ENCODE data around the gene MAP2. TPM values are rescaled to one million over a fixed set of nuclear protein-coding genes. Genes with fewer than 3 reads are reported as not detected.

The MAP2 gene
- total and polyA plus RNA-seq, 10 of the 15 experiments (the other 5 are each of a cell fraction or from before 2014, with no cell fraction given) = 0.01 TPM; not detected in 9

GRCh38 chr2:209395652-209396051, 28.2 kb upstream of the MAP2 start:
- H3K9ac ChIP-seq (ENCODE audit: control insufficient read depth, insufficient read depth, low read length) = no peak overlapping the region
- POLR2A ChIA-PET = no interaction called here
- no peak overlapping the region for H3K4me3 ChIP-seq
- no peaks in the 10 kb centered on the region for H3K36me3 ChIP-seq (ENCODE audit: control insufficient read depth in 2 of 2, insufficient read depth in 2 of 2, low read length in 1 of 2)
- intact Hi-C loops (cut with micrococcal nuclease; ENCODE audit: unreplicated experiment) = no loop called here
- H3K4me1 ChIP-seq (ENCODE audit: control insufficient read depth, insufficient read depth, low read length) = no peaks in the 10 kb centered on the region
- SMC1A ChIA-PET (ENCODE audit: uncharacterized antibody, unreplicated experiment) = no interaction called here
- no peak for FAIRE-seq
- in situ Hi-C loops (cut with MboI) = no loop called here
- CTCF ChIA-PET = no interaction called here
- TF ChIP-seq PAX5 (IDR thresholded peaks at IDR 0.05; ENCODE audit: borderline replicate concordance, low read depth, low read length) (no peak), TCF12 (IDR thresholded peaks at IDR 0.05; ENCODE audit: low read depth, low read length) (no peak), KAT2A (conservative IDR thresholded peaks at IDR 0.05; ENCODE audit: control insufficient read depth, low read depth, low read length) (no peak), STAT3 (IDR thresholded peaks at IDR 0.05; ENCODE audit: low read depth, low read length) (no peak), EGR1 (IDR thresholded peaks at IDR 0.05; ENCODE audit: borderline replicate concordance in 1 of 2, low read depth in 2 of 2, low read length in 2 of 2) (no peak), SUPT20H (IDR thresholded peaks at IDR 0.05; ENCODE audit: borderline replicate concordance, control insufficient read depth, low read depth, low read length) (no peak), KLF5 (IDR thresholded peaks at IDR 0.05; ENCODE audit: partially characterized antibody) (no peak)
- no peak for DNase-seq (ENCODE audit: low read depth, low spot score)
- H3K27me3 ChIP-seq (replicated peaks in 1 of 2; ENCODE audit: control insufficient read depth in 2 of 2, insufficient read depth in 2 of 2, low read length in 1 of 2) = no peaks in the 10 kb centered on the region; a peak in 1 of 4 replicates
- RAD21 ChIA-PET (ENCODE audit: unreplicated experiment) = no interaction called here
- BruUV-seq (replicated peaks) = no TSS peak
- H2AFZ ChIP-seq (ENCODE audit: control insufficient read depth, low read depth, low read length) = no peak overlapping the region
- no peaks in the 10 kb centered on the region for H3K9me3 ChIP-seq (replicated peaks; ENCODE audit: control insufficient read depth, insufficient read depth, low read length)
- H4K20me1 ChIP-seq (ENCODE audit: control insufficient read depth, insufficient read depth) = no peaks in the 10 kb centered on the region
- no peak overlapping the region for H3K27ac ChIP-seq (ENCODE audit: control insufficient read depth, insufficient read depth)
- no peaks in the 10 kb centered on the region for H3K79me2 ChIP-seq (ENCODE audit: control insufficient read depth, insufficient read depth, low read length)
- no peak for ATAC-seq
- no peak overlapping the region for H3K4me2 ChIP-seq (ENCODE audit: control insufficient read depth, insufficient read depth)

GRCh38 chr2:209398463-209398862, 25.4 kb upstream of the MAP2 start:
- DNase-seq (ENCODE audit: low read depth, low spot score) = no peak
- BruUV-seq (replicated peaks) = no TSS peak
- no peaks in the 10 kb centered on the region for H3K9me3 ChIP-seq (replicated peaks; ENCODE audit: control insufficient read depth, insufficient read depth, low read length)
- CTCF ChIA-PET = no interaction called here
- WGBS (ENCODE audit: insufficient coverage, insufficient replicate concordance, low lambda C conversion rate, missing lambda C conversion rate) = 33% methylated on average over 2 of the region's 2 CpGs
- RAD21 ChIA-PET (ENCODE audit: unreplicated experiment) = no interaction called here
- in situ Hi-C loops (cut with MboI) = no loop called here
- no peak overlapping the region for H3K4me2 ChIP-seq (ENCODE audit: control insufficient read depth, insufficient read depth)
- no peaks in the 10 kb centered on the region for H3K36me3 ChIP-seq (ENCODE audit: control insufficient read depth in 2 of 2, insufficient read depth in 2 of 2, low read length in 1 of 2)
- POLR2A ChIA-PET = no interaction called here
- no peaks in the 10 kb centered on the region for H4K20me1 ChIP-seq (ENCODE audit: control insufficient read depth, insufficient read depth)
- intact Hi-C loops (cut with micrococcal nuclease; ENCODE audit: unreplicated experiment) = no loop called here
- no peak overlapping the region for H3K27ac ChIP-seq (ENCODE audit: control insufficient read depth, insufficient read depth)
- ATAC-seq = no peak
- no peaks in the 10 kb centered on the region; a peak in 1 of 4 replicates for H3K27me3 ChIP-seq (replicated peaks in 1 of 2; ENCODE audit: control insufficient read depth in 2 of 2, insufficient read depth in 2 of 2, low read length in 1 of 2)
- H3K4me3 ChIP-seq = no peak overlapping the region
- no peaks in the 10 kb centered on the region for H3K4me1 ChIP-seq (ENCODE audit: control insufficient read depth, insufficient read depth, low read length)
- SMC1A ChIA-PET (ENCODE audit: uncharacterized antibody, unreplicated experiment) = no interaction called here
- FAIRE-seq = no peak
- no peak overlapping the region for H3K9ac ChIP-seq (ENCODE audit: control insufficient read depth, insufficient read depth, low read length)
- H2AFZ ChIP-seq (ENCODE audit: control insufficient read depth, low read depth, low read length) = no peak overlapping the region
- H3K79me2 ChIP-seq (ENCODE audit: control insufficient read depth, insufficient read depth, low read length) = no peaks in the 10 kb centered on the region
- TF ChIP-seq NFYB (IDR thresholded peaks at IDR 0.05; ENCODE audit: insufficient read depth, low read depth, low read length) = no peak
- TF ChIP-seq EP300 (IDR thresholded peaks at IDR 0.05; ENCODE audit: borderline replicate concordance in 1 of 2, control insufficient read depth in 1 of 2, low read depth in 2 of 2, low read length in 2 of 2) = no peak
- TF ChIP-seq POLR2AphosphoS5 (IDR thresholded peaks at IDR 0.05; ENCODE audit: low read length) = no peak
- TF ChIP-seq POLR2A (IDR thresholded peaks at IDR 0.05; ENCODE audit: low read depth, low read length) = no peak
- TF ChIP-seq FOS (IDR thresholded peaks at IDR 0.05; ENCODE audit: borderline replicate concordance, extremely low read depth, insufficient read length) = no peak
- TF ChIP-seq EGR1 (IDR thresholded peaks at IDR 0.05; ENCODE audit: borderline replicate concordance in 1 of 2, low read depth in 2 of 2, low read length in 2 of 2) = no peak
- TF ChIP-seq PRDM15 (CRISPR knock-in tag; IDR thresholded peaks at IDR 0.05) = no peak
- no peak for TF ChIP-seq ASH2L (IDR thresholded peaks at IDR 0.05; ENCODE audit: borderline replicate concordance, low read depth)

All from GM12878 (cell line).